Measurements from ENCODE around the gene GHRH.

DNA sequence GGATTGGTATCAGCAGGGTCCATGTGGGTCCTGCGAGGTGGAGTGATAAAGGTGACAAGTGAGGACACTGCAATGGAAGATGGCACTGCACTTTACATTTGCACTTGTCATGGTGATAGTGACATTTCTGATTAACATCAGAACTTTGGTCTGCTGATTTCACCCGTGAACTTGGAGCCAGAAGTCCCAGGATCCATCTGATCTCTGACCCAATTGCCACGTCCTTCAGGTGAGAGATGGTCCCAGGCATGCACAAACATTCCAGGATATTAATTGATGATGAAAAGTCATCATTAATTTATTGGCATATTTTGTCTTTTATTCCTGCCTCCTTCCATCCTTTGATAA, 9.8 kb upstream of the GHRH start:
- TF ChIP-seq, protein P1, sequence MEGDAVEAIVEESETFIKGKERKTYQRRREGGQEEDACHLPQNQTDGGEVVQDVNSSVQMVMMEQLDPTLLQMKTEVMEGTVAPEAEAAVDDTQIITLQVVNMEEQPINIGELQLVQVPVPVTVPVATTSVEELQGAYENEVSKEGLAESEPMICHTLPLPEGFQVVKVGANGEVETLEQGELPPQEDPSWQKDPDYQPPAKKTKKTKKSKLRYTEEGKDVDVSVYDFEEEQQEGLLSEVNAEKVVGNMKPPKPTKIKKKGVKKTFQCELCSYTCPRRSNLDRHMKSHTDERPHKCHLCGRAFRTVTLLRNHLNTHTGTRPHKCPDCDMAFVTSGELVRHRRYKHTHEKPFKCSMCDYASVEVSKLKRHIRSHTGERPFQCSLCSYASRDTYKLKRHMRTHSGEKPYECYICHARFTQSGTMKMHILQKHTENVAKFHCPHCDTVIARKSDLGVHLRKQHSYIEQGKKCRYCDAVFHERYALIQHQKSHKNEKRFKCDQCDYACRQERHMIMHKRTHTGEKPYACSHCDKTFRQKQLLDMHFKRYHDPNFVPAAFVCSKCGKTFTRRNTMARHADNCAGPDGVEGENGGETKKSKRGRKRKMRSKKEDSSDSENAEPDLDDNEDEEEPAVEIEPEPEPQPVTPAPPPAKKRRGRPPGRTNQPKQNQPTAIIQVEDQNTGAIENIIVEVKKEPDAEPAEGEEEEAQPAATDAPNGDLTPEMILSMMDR (IDR thresholded peaks at IDR 0.05): no peak
- TF ChIP-seq POLR2A (IDR thresholded peaks at IDR 0.05): no peak

Data from thyroid gland (tissue), 4 donors.